ENCODE results near the gene EPN2.

DNA sequence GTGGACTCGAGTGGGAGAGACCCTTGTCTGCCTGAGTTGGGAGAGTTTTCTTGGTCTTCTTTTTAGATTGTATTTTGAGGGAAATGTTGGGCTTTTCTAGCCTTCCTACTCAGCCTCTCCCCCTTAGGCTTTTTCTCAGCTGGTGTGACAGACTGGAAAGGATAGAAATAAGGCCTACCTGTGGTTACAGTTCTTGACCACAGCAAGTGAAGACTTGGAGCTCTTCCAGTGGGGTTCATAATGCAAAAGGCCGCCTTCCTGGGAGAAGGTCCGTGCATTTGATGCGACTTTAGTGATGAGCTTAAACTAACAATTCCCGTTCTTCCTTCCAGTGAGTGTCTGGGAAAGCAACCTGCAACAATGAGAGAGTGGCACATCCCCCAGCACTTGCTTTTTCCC lies 68.6 kb downstream of the EPN2 start:
- TF ChIP-seq, protein P1, sequence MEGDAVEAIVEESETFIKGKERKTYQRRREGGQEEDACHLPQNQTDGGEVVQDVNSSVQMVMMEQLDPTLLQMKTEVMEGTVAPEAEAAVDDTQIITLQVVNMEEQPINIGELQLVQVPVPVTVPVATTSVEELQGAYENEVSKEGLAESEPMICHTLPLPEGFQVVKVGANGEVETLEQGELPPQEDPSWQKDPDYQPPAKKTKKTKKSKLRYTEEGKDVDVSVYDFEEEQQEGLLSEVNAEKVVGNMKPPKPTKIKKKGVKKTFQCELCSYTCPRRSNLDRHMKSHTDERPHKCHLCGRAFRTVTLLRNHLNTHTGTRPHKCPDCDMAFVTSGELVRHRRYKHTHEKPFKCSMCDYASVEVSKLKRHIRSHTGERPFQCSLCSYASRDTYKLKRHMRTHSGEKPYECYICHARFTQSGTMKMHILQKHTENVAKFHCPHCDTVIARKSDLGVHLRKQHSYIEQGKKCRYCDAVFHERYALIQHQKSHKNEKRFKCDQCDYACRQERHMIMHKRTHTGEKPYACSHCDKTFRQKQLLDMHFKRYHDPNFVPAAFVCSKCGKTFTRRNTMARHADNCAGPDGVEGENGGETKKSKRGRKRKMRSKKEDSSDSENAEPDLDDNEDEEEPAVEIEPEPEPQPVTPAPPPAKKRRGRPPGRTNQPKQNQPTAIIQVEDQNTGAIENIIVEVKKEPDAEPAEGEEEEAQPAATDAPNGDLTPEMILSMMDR (conservative IDR thresholded peaks at IDR 0.05 in 1 of 2, IDR thresholded peaks at IDR 0.05 in 1 of 2; ENCODE audit: extremely low read depth in 1 of 2, insufficient read depth in 1 of 2, low read depth in 1 of 2, low read length in 2 of 2) = no peak
- TF ChIP-seq EZH2 (IDR thresholded peaks at IDR 0.05; ENCODE audit: borderline replicate concordance, low read length) = no peak

Data from mammary epithelial cell (primary cell).